Muscle of back (tissue), 11 donors: ENCODE data around the gene CSRP1. TPM values are rescaled to one million over a fixed set of nuclear protein-coding genes. Genes with fewer than 3 reads are reported as not detected.
"Not testable (repeated sequence)": the region's sequence is repeated elsewhere in the genome, so short reads cannot be mapped to it uniquely, and the experiment has no call there.

Experiments used
- DNase-seq, 3 donors: peaks; one replicate each; pipeline versions ENCODE4 v3.0.0 to v3.0.0-alpha.2; 2013
- polyA plus RNA-seq, 10 donors: library from polyadenylated mRNA; unstranded; fragments of 120-200 nt; gene quantifications; one replicate each; pipeline ENCODE4 v1.2.1, GENCODE V29; 2013; ENCODE audit not compliant: insufficient read length in 10 of 10

CSRP1 gene
- polyA plus RNA-seq, 10 donors, result 36.7 to 51.4 (median 43.6) TPM

GRCh38 chr1:201480231-201481003, 26.5 kb downstream of the CSRP1 start:
- peak; percentile 59 to 75 (median 68) for DNase-seq

DNA sequence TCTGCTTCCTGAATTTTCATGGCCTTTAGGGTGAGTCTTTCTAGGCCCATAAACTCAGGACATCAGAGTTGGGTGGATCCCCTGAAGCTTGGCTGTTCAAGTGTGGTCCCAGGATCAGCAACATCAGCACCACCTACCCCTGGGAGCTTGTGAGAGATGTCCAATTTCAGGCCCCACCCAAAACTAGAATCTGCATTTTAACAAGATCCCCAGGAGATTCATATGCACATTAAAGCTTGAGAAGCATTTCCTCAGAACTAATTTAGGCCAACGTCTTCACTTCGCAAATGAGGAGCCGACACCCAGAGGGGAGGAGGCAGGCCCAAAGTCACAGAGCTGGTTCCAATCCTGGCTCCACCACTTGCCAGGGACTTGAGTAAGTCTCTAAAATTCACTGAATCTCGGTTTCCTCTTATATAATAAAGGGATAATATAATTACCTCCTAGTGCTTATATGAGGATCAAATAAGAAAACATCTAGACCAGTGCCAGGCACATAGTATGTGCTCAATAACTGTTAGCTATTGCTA, 27.7 kb downstream of the CSRP1 start:
- DNase-seq, result no peak

- not testable (repeated sequence) for DNase-seq
These were observed 28.3 kb downstream of the CSRP1 start for GRCh38 chr1:201478666-201479065.

- no peak for DNase-seq
These were observed 30.1 kb downstream of the CSRP1 start for GRCh38 chr1:201476670-201477344.

GRCh38 chr1:201475915-201476669, 30.8 kb downstream of the CSRP1 start:
- DNase-seq, result no peak

DNA sequence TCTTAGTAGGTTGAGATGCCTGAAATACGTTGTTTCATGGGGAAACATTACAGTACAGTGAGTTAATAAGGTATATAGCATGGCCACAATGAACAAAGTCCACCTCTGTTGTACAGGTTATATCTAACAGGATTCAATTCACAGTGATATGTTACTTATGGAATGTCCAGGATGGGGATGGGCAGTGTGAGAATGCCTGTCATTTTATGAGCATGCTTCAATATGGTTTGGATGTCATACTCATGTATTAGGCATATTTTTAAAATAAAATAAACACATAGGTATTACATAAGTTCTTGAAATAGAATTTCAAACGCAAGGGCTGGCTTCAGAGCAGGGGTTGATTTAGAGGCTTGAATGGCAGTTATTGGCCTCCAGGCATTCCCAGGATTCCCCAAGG, 31.8 kb downstream of the CSRP1 start:
- no peak for DNase-seq

DNA sequence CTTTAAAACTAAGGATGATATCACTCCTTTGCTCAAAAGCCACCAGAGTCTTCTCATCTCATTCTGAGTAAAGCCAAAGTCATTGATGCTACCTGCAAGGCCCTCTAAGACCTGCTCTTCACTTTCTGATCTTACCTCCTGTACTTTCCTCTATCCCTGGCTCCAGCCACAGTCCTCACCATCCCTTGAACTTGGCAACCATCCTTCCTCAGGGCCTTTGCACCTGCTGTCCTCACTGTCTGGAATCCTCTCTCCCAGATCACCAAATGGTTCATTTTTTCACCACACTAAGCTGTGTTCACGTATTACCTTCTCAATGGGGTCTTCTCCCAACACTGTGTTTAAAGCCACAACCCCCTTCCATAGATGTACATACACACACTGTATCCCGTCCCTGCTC, 33.6 kb downstream of the CSRP1 start:
- DNase-seq, result no peak

DNA sequence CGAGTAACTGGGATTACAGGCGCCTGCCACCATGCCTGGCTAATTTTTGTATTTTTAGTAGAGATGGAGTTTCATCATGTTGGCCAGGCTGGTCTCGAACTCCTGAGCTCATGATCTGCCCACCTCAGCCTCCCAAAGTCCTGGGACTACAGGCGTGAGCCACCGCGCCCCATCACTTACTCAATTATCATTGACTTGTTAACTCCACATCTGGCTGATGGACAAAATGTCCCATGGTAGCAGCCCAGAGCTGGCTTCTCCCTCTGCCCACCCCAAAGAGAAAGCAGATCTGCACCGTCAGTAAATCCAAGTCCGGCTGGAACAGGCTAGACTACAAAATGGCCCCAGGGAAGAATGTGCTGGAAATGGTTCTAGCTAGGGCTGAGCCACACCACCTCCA, 34.6 kb downstream of the CSRP1 start:
- DNase-seq, result not testable (repeated sequence)

GRCh38 chr1:201471772-201472171, 35.2 kb downstream of the CSRP1 start:
- no peak for DNase-seq

DNA sequence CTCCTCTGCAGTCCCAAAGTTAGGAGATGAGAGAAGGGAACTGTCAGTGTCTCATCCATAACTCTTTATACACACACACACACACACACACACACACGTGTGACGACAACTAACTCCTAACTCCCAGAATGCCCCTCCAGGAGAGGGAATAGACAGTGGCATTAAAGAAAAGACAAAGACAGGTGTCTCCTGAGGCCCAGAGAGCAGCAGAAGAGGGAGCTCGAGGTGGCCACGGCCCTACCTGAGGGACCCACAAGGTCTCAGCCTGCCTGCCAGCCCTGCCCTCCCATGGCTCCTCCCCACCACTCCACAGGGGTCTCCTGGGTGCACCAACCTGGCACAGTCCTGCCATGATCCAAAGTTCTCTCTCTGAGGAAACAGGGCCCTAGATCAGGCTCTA, 36.3 kb downstream of the CSRP1 start:
- DNase-seq, result no peak

GRCh38 chr1:201469645-201470074, 37.3 kb downstream of the CSRP1 start:
- no peak for DNase-seq

DNA sequence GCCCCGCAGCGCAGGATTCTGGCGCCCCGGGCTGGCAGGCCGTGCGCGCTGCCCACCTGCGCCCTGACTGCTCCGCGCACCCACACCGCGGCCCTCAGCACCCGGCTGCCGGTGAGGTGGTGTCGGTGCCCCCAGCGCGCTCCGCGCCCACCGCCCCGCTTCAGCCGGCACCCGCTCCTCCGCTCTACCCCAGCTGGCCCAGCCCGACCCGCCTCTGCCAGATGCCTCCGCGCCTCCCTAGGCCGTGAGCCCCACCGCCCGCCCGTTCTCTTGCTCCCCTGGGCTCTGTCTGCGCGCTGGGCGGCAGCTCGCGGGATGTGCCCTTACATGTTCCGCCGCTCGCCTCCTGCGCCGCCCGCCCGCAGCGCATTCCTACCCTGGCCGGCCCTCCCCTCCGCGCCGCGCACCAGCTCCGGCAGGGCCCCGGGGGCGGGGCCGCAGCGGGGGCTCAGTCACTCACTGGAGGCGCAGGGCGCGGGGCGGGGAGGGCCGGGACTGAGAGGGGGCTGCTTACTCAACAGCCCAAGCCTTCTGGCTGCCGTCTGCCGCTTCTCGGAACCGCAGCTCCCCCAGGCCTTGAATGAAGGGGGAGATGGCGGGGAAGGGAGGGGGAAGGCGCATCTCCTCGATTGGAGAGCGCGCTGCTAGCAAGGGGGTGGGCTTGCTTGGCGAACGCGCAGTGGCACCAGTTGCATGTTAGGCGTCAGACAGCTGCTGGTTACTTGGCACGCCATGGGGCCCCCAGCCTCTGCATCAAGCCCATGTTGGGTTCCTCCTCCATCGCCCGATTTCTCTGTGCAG, 37.9 kb downstream of the CSRP1 start, which contains the start of gene PHLDA3:
Gene PHLDA3, minus strand, starts transcription at position 345 of the 801 bp plus-strand sequence. CDS start 402 bp downstream, outside the sequence.
- DNase-seq, result peak; percentile 81 to 94 (median 89)

GRCh38 chr1:201468501-201468843, 38.5 kb downstream of the CSRP1 start:
- peak in 2 of 3 donors; percentile 49 to 77 for DNase-seq

DNA sequence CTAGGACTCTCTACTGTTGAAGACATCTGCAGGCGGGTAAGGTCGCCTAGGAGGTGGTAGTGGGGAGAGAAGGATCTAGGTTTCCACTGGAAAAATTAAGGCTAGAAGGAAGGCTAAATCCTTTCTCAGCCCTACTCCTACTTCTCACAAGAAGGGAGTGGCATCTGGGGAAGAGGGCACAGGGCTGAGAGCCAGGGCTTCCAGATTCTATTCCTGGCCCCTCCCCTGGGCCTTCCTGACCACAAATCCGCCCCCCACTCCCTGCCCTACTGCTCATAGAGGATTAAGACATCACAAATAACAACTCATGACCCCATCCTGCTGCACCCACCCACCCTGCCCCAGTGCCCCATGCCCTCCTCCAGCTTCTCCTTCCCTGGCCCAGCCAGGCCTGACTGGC, 40.4 kb downstream of the CSRP1 start:
- no peak for DNase-seq

DNA sequence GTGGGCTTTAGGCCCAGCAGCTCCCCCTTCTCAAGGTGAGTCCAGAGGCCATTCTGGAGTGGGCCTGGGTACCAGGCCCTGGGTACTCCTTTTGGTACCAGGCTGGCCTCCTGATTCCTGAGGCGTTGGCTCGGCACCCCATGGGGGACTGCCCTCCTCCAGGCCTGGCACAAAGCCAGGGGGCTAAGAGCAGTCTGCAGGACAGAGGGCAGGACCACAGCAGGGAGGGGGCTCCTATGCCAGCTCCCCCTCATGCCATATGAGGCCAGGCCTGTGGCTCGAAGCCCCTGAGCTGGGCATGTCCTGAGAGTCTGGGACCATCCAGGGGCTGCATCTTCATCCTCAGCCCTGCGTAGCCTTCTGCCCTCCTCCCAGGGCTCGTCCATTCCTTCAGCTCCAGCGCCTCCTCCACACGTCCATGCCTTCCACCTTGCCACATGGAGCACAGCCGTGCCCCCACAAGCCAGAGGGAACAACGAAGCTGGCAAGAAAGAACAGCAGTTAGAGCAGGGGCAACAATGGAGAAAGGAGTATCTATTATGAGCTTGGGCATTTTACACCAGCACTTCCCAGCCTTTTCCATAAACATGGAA, 41.1 kb downstream of the CSRP1 start:
- no peak for DNase-seq

GRCh38 chr1:201463071-201463552, 43.8 kb downstream of the CSRP1 start:
- DNase-seq, result no peak

DNA sequence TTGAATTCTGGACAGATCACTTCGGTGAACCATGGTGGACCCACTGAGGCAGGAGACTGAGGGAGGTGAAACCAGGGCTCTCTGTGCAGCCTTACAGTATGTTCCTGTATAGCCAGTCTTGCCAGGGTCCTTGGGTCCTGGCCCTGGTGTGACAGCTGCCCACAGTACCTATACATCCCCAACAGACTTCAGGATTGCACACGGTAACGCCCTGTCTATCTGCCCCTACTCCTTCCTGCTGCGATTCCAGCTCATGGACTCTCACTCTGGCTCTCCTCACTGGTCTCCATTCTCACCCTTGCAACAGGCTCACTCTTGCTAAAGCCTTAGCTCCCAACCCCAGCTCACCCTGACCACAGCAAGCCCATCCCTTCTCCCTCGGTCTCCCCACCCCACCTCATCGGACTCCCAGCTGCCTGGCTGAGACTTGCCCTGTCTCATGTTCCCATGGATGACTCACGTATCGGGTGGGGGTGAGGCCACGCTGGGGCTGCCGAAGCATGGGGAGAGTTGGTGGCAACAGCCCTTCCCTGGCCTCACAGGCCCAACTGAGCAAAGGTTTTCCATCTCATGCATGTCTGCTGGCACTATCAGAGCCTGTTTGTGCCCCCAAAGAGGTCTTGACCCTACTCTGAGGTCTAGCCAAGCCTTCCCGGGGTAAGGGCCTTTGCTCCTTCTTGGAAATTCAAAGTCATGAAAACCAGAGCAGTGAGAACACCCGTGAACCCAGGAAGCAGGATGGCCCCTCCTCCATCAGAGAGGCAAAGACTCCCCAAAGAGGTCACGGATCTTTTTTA, 45.1 kb downstream of the CSRP1 start:
- DNase-seq, result peak; percentile 53 to 92 (median 70)

GRCh38 chr1:201460814-201461644, 45.9 kb downstream of the CSRP1 start:
- DNase-seq, result peak in 1 of 3 donors; percentile 90

GRCh38 chr1:201459775-201460174, 47.1 kb downstream of the CSRP1 start:
- no peak for DNase-seq
